BE2C (cell line): Measurements from ENCODE around the gene NAA15.
"Not testable (repeated sequence)": the region's sequence is repeated elsewhere in the genome, so short reads cannot be mapped to it uniquely, and the experiment has no call there.

Experiments
- DNase-seq: peaks from one replicate; pipeline ENCODE4 v3.0.0-alpha.2; 2020
- H3K27me3 ChIP-seq: fragments of 250-450 bp; sonication (Bioruptor Pico); 2 replicates; pipeline ENCODE4 v1.5.1; 2020; ENCODE audit warnings: mild to moderate bottlenecking
- H3K36me3 ChIP-seq: fragments of 250-450 bp; sonication (Bioruptor Pico); 2 replicates; pipeline ENCODE4 v1.5.1; 2020; ENCODE audit warnings: mild to moderate bottlenecking
- H3K4me1 ChIP-seq: fragments of 250-450 bp; sonication (Bioruptor Pico); 2 replicates; pipeline ENCODE4 v1.5.1; 2020
- H3K4me3 ChIP-seq: 2 replicates; pipeline ENCODE4 v1.5.1; 2011; ENCODE audit warnings: low read depth, low read length
- H3K9me3 ChIP-seq: fragments of 250-450 bp; sonication (Bioruptor Pico); 2 replicates; pipeline ENCODE4 v1.5.1; 2020
- TF ChIP-seq, protein P1 (sequence below): IDR thresholded peaks from 2 replicates; pipeline ENCODE4 v1.5.1; 2012; ENCODE audit warnings: mild to moderate bottlenecking, low read depth, low read length

NAA15 gene

GRCh38 chr4:139315221-139315675 is 13.9 kb downstream of the NAA15 start:
- no peaks in the 10 kb centered on the region for H3K4me1 ChIP-seq
- TF ChIP-seq, protein P1, sequence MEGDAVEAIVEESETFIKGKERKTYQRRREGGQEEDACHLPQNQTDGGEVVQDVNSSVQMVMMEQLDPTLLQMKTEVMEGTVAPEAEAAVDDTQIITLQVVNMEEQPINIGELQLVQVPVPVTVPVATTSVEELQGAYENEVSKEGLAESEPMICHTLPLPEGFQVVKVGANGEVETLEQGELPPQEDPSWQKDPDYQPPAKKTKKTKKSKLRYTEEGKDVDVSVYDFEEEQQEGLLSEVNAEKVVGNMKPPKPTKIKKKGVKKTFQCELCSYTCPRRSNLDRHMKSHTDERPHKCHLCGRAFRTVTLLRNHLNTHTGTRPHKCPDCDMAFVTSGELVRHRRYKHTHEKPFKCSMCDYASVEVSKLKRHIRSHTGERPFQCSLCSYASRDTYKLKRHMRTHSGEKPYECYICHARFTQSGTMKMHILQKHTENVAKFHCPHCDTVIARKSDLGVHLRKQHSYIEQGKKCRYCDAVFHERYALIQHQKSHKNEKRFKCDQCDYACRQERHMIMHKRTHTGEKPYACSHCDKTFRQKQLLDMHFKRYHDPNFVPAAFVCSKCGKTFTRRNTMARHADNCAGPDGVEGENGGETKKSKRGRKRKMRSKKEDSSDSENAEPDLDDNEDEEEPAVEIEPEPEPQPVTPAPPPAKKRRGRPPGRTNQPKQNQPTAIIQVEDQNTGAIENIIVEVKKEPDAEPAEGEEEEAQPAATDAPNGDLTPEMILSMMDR: no peak
- H3K27me3 ChIP-seq: no peaks in the 10 kb centered on the region
- no peak for DNase-seq
- peaks cover 3% of the 10 kb centered on the region; the same call in 1 of the 2 replicates for H3K36me3 ChIP-seq
- no peak overlapping the region for H3K4me3 ChIP-seq
- H3K9me3 ChIP-seq: no peaks in the 10 kb centered on the region

DNA sequence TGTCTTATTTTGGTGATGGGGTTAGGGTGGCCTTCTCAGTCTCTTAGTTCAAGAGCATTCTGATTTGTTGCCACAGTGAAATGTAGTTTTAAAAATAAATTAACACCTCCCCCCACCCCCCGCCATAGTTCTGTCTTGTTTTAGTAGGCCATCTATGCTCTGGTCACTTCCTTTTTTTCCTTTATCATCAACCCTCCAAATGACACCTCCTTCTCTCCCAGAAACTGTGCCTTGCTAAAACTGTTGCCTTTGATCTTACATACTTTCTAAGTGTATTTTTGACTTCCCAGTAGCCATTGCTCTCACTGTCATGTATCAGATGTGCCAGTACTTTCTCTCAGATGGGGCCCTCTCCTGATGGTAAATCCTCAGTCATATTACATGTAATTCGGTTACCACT is 15.4 kb downstream of the NAA15 start:
- Histone ChIP-seq H3K27me3 (no peaks in the 10 kb centered on the region), H3K9me3 (no peaks in the 10 kb centered on the region), H3K4me3 (no peak overlapping the region), H3K4me1 (no peaks in the 10 kb centered on the region), H3K36me3 (peaks cover 3% of the 10 kb centered on the region; the same call in 1 of the 2 replicates)
- TF ChIP-seq, protein P1: no peak
- DNase-seq: no peak

DNA sequence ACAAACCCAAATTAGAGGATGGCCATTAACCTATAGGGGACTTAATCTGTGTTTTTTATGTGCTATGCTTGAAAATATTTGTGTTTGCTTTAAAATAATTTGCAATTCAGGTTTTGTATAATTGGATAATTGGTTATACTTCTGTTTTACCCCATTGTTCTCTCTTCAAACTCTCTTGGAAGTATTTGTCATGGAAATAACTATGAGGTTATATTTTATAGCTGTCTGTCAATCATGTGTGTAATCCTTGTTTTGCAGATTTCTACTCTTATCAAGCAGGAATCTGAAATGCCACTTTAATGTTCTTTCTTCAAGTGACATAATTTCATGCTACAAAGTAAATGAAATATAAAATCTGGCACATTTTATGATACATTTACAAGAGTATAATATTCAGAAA is 16.3 kb downstream of the NAA15 start:
- H3K36me3 ChIP-seq: peaks cover 3% of the 10 kb centered on the region; the same call in 1 of the 2 replicates
- TF ChIP-seq, protein P1: no peak
- H3K4me3 ChIP-seq: no peak overlapping the region
- DNase-seq: no peak
- no peaks in the 10 kb centered on the region for H3K27me3 ChIP-seq
- no peaks in the 10 kb centered on the region for H3K9me3 ChIP-seq
- no peaks in the 10 kb centered on the region; the same call in 1 of the 2 replicates for H3K4me1 ChIP-seq

GRCh38 chr4:139319571-139319970 is 18.3 kb downstream of the NAA15 start:
- no peaks in the 10 kb centered on the region for H3K27me3 ChIP-seq
- no peaks in the 10 kb centered on the region for H3K9me3 ChIP-seq
- peaks cover 3% of the 10 kb centered on the region; the same call in 1 of the 2 replicates for H3K36me3 ChIP-seq
- H3K4me1 ChIP-seq: no peaks in the 10 kb centered on the region; the same call in none of the 2 replicates
- TF ChIP-seq, protein P1: no peak
- H3K4me3 ChIP-seq: no peak overlapping the region
- no peak for DNase-seq

DNA sequence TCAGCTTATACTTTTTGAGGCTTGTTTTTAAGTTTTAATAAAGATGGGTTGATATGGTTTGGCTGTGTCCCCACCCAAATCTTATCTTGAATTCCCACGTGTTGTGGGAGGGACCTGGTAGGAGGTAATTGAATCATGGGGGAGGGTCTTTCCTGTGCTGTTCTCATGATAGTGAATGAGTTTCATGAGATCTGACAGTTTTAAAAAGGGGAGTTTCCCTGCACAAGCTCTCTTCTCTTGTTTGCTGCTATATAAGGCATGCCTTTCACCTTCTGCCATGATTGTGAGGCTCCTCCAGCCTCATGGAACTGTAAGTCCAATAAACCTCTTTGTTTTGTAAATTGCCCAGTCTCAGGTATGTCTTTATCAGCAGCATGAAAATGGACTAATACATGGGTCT is 20.8 kb downstream of the NAA15 start:
- DNase-seq, H3K9me3 ChIP-seq, H3K4me1 ChIP-seq, H3K4me3 ChIP-seq, H3K36me3 ChIP-seq, H3K27me3 ChIP-seq: not testable (repeated sequence)

- not testable (repeated sequence) for H3K4me3 ChIP-seq, H3K4me1 ChIP-seq, H3K36me3 ChIP-seq, DNase-seq, H3K27me3 ChIP-seq, H3K9me3 ChIP-seq
Measured at GRCh38 chr4:139322541-139322940, 21.2 kb downstream of the NAA15 start.

DNA sequence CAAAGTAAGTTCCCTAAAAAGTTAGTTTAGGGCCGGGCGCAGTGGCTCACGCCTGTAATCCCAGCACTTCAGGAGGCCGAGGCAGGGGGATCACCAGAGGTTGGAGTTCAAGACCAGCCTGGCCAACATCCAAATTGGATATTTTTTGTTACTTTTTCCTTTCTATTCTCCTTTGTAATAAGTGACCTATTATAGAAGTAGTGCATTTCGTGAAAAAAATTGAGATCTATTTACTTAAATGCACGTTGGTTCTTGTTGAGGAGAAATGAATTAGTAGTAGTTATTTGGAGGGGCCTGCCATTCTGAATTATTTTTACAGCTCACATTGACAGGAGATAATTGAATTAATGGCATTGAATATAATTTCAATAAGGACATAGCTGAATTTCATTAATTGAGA is 23.3 kb downstream of the NAA15 start:
- TF ChIP-seq, protein P1: no peak

More for the DNA sequence above, 23.3 kb downstream of the NAA15 start:
- Histone ChIP-seq H3K9me3 (no peaks in the 10 kb centered on the region), H3K4me3 (no peak overlapping the region), H3K36me3 (peaks cover 20% of the 10 kb centered on the region), H3K27me3 (no peaks in the 10 kb centered on the region), H3K4me1 (no peaks in the 10 kb centered on the region; the same call in none of the 2 replicates)
- no peak for DNase-seq
